ENCODE results near the gene GRIK3. TPM values are rescaled to one million over a fixed set of nuclear protein-coding genes. Genes with fewer than 3 reads are reported as not detected.

GRIK3 gene
- total RNA-seq, 4 donors from 2014 or later, result under 0.01 to 0.16 TPM; not detected in 2

DNA sequence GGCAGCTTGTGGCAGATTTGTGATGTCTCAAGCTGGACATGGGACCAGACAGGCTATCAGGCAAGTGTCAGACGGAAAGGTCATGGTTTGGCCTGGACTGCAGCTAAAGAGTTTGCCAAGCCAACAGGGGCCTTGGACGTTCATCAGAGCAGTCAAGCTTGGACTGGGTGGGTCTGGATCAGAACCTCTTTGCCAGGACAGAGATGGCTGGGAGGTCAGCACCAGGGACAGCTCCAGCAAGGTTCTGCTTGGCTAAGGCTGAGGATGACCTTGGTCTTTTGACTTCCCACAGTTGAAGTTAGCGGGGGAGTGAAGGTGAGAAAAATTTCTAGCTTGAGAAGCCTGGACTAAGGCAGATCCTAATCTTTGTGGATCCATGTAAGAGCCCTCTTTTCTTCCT, 68.1 kb downstream of the GRIK3 start:
- TF ChIP-seq, protein P1, sequence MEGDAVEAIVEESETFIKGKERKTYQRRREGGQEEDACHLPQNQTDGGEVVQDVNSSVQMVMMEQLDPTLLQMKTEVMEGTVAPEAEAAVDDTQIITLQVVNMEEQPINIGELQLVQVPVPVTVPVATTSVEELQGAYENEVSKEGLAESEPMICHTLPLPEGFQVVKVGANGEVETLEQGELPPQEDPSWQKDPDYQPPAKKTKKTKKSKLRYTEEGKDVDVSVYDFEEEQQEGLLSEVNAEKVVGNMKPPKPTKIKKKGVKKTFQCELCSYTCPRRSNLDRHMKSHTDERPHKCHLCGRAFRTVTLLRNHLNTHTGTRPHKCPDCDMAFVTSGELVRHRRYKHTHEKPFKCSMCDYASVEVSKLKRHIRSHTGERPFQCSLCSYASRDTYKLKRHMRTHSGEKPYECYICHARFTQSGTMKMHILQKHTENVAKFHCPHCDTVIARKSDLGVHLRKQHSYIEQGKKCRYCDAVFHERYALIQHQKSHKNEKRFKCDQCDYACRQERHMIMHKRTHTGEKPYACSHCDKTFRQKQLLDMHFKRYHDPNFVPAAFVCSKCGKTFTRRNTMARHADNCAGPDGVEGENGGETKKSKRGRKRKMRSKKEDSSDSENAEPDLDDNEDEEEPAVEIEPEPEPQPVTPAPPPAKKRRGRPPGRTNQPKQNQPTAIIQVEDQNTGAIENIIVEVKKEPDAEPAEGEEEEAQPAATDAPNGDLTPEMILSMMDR (IDR thresholded peaks at IDR 0.05; ENCODE audit: low read depth), result no peak

DNA sequence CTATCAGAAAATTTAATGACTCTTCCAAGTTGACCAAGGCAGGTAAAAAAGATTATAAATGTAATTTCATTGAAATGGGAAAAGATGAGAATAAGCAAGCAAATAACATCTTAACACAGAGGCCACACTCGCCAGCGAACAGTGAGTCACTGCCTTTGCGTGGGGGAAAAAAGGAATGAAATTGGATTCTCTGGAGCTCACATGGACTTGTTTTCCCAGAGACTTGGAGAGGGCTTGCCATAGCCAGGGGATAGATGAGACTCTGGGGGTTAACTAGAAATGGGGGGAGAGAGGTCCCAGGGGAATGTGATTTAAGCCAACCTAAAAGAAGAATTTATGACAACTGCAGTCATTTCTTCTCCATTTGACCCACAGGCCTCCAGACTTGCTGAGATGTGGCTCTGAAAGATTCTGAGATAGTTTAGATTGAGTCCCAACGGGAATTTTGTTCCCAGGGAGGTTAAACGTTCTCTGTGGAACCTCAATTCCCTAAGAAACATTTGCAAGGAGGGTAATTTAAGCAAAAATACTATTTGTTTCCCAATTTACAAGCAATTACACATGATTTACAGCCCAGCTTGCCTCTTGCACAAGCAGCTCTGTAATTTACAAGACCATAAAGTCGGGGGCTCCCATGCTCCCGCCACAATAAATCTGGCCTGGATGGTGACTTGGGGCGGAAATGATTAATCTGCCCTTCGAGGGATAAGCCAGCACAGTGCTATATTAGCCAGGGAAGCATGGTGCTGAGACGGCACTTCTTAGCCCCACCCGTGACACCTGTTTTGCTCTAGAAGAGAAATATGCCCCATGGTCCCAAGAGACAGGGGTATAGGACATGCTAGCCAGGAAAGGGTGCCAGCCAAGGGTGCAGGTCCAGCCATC, 68.8 kb downstream of the GRIK3 start:
- TF ChIP-seq, protein P1 (IDR thresholded peaks at IDR 0.05; ENCODE audit: low read depth), result no peak

DNA sequence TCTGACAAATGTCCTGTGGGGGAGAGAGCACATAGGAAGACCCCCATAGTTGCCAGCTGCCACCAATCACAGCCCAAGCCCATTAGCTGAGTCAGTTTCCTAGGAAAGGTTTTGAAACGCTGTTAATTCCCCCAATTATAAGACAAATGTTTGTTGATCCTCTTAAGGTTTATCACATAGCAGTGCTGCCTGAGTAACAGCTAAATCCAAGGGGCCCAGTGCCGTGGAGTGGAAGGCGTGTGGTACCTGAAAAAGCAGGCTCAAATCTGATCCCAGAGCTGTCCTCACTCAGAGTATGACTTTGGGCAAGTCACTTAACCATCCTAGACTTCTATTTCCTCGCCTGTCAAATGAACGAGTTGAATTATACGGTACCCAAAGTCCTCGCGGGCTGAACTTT, 69.5 kb downstream of the GRIK3 start:
- TF ChIP-seq, protein P1 (IDR thresholded peaks at IDR 0.05; ENCODE audit: low read depth), result no peak

DNA sequence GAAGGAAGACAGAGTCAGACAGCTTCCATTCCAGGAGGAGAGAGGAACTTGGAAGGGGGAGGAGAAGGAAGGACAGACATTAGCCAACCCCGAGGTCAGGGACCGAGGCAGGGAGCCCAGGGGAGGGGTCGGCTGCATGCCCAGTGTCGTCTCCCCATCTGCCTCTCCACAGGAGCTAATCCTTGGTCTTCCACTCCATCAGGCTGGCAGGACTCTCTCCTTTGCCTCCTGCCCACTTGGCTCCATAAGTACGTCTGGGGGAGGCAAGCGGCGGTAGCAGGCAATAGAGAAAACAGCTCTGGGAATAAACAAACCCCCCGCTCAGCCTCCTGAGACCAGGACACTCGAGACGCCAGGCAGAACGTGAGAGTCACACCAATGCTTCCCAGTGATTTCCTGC, 71.3 kb downstream of the GRIK3 start:
- TF ChIP-seq, protein P1 (IDR thresholded peaks at IDR 0.05; ENCODE audit: low read depth), result no peak

DNA sequence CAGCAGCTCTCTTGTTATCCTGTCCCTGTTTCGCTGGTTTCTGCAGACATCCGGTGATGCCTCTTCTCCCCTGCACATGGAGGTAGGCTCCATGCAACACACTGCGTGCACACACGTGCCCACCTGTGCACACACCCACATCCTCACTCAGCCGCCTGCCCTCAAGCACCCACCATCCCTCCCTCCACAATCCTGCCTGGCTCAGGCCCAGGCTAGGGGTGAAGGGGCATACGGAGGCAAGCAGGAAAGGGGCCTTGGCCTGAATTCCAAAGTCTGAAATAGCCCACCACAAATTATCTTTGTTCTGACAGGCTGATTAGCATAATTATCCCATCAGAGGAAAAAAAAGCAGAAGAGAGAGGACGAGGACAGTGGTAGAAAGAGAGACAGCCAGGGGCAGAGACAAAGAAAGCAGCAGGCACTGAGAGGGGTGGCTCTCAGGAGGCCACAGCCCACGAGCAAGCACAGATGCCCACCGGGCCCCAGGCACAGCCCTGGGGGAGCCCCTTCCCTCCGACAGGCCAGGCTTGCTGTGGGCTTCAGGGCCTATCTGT, 73.2 kb downstream of the GRIK3 start:
- TF ChIP-seq, protein P1 (IDR thresholded peaks at IDR 0.05; ENCODE audit: low read depth), result no peak

DNA sequence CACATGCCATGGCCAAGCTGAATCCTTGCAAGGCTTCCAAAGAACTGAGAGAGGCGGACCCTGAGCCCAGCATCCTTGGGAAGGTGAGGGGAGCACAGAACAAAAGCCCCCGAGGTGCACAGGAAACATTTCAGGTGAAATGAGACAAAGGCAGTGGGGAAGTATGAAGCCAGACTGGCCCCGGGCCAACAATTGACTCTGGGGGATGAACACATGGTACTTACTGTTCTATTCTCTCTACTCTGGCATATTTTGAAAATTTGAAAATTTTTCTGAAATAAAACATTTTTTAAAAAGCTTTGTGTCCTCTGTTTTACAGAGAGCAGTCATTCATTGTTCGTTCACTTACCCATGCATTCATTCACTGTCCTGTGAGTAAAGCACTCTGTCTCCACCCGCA, 77.7 kb downstream of the GRIK3 start:
- TF ChIP-seq, protein P1 (IDR thresholded peaks at IDR 0.05; ENCODE audit: low read depth), result no peak

DNA sequence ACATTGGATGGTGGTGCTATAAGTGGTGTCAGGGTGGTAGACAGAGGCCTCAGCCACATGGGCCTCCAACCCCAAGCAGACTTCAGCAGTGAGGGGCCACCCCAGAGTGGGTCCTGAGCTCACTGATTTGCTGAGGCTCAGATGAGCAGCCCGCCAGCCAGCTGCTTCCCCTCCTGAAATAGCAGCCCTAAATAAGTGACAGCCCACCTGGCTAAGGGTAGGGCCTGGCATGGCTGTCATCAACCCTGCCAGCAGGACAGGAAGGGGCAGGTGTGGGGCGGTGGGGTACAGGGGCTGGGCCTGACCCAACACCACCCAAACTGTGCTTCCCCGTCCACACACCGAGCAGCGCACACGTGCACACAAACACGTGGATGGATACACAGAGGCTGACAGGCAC, 79.3 kb downstream of the GRIK3 start:
- TF ChIP-seq, protein P1 (IDR thresholded peaks at IDR 0.05; ENCODE audit: low read depth), result no peak

Data from subcutaneous adipose tissue (tissue), 4 donors.